GM19468 (cell line): ENCODE results near the gene CDC14B.
"Not testable (repeated sequence)": the region's sequence is repeated elsewhere in the genome, so short reads cannot be mapped to it uniquely, and the experiment has no call there.

ENCODE experiments used
- ATAC-seq: cut with Tn5 transposase; IDR thresholded peaks from one replicate; pipeline ENCODE4 v1.9.1; 2021; ENCODE audit warnings: mild to moderate bottlenecking, moderate library complexity, moderate number of reproducible peaks; ENCODE audit not compliant: unreplicated experiment; ENCODE audit errors: extremely low read depth

The CDC14B gene

GRCh38 chr9:96633579-96633978, 13.9 kb upstream of the CDC14B start:
- ATAC-seq = not testable (repeated sequence)

- ATAC-seq = no peak
Measured at GRCh38 chr9:96626912-96627311, 7.3 kb upstream of the CDC14B start.

- no peak for ATAC-seq
Measured at GRCh38 chr9:96621618-96622017, 2.0 kb upstream of the CDC14B start.

GRCh38 chr9:96620832-96621269, 1.2 kb upstream of the CDC14B start:
- ATAC-seq = no peak

GRCh38 chr9:96620181-96620514, 505 bp upstream of the CDC14B start:
- no peak for ATAC-seq

GRCh38 chr9:96619124-96619465, 548 bp downstream of the CDC14B start:
- ATAC-seq = no peak

- no peak for ATAC-seq
Measured at GRCh38 chr9:96618209-96619123, 1.2 kb downstream of the CDC14B start.

- no peak for ATAC-seq
Measured at GRCh38 chr9:96617439-96618185, 2.0 kb downstream of the CDC14B start.

- no peak for ATAC-seq
Measured at GRCh38 chr9:96616817-96617438, 2.7 kb downstream of the CDC14B start.

- ATAC-seq = no peak
Measured at GRCh38 chr9:96615411-96615810, 4.2 kb downstream of the CDC14B start.

GRCh38 chr9:96614664-96615063, 5.0 kb downstream of the CDC14B start:
- ATAC-seq = not testable (repeated sequence)

- no peak for ATAC-seq
Measured at GRCh38 chr9:96612966-96613589, 6.6 kb downstream of the CDC14B start.

- ATAC-seq = no peak
Measured at GRCh38 chr9:96612105-96612965, 7.3 kb downstream of the CDC14B start.

GRCh38 chr9:96611302-96611701, 8.3 kb downstream of the CDC14B start:
- no peak for ATAC-seq

GRCh38 chr9:96609732-96610131, 9.9 kb downstream of the CDC14B start:
- no peak for ATAC-seq

GRCh38 chr9:96607971-96608370, 11.7 kb downstream of the CDC14B start:
- no peak for ATAC-seq

GRCh38 chr9:96605328-96605727, 14.3 kb downstream of the CDC14B start:
- ATAC-seq = no peak

GRCh38 chr9:96604004-96604319, 15.7 kb downstream of the CDC14B start:
- ATAC-seq = no peak

GRCh38 chr9:96603305-96604003, 16.2 kb downstream of the CDC14B start:
- no peak for ATAC-seq
